Breast epithelium (tissue), 3 donors: ENCODE data around the gene SH3GL3.

Experiments used
- CTCF ChIP-seq, 3 donors: fragments of 450-650 bp; IDR thresholded peaks; one replicate each; pipeline ENCODE4 v1.5.1; 2016 to 2017; ENCODE audit warnings: antibody characterized with exemption in 3 of 3, mild to moderate bottlenecking in 3 of 3, moderate library complexity in 3 of 3
- POLR2A ChIP-seq: fragments of 450-650 bp; IDR thresholded peaks from one replicate; pipeline ENCODE4 v1.6.1; 2016; ENCODE audit warnings: antibody characterized with exemption, mild to moderate bottlenecking, moderate library complexity

- no peak for TF ChIP-seq CTCF (IDR thresholded peaks at IDR 0.05)
- no peak for TF ChIP-seq POLR2A
Measured at GRCh38 chr15:83445643-83446042, 1.5 kb upstream of the SH3GL3 start.
